ENCODE results near the gene MMP17.

MMP17 gene

DNA sequence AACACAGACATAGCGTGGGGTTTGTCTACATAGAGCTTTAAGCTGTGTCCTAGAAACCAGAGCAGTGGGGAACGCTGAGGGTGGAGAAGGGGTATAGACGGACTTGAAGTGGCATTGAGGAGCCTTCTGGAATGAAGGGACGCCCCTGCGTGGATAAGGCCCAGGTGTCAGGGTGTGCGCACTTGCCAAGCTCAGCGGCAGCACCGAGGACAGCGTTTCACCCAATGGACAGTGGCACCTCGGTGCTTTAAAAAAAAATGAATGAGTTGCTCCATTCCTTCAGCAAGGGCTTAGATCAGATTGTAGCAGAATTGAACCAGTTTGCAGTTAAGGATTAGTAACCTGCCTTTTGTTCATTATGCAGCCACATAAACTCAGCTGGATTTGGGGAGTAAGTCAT is 33.6 kb upstream of the MMP17 start:
- no peak overlapping the region for H3K4me3 ChIP-seq (replicated peaks; ENCODE audit: low read depth, low read length)
- TF ChIP-seq, protein P1, sequence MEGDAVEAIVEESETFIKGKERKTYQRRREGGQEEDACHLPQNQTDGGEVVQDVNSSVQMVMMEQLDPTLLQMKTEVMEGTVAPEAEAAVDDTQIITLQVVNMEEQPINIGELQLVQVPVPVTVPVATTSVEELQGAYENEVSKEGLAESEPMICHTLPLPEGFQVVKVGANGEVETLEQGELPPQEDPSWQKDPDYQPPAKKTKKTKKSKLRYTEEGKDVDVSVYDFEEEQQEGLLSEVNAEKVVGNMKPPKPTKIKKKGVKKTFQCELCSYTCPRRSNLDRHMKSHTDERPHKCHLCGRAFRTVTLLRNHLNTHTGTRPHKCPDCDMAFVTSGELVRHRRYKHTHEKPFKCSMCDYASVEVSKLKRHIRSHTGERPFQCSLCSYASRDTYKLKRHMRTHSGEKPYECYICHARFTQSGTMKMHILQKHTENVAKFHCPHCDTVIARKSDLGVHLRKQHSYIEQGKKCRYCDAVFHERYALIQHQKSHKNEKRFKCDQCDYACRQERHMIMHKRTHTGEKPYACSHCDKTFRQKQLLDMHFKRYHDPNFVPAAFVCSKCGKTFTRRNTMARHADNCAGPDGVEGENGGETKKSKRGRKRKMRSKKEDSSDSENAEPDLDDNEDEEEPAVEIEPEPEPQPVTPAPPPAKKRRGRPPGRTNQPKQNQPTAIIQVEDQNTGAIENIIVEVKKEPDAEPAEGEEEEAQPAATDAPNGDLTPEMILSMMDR (IDR thresholded peaks at IDR 0.05; ENCODE audit: low read depth, low read length, missing control alignments), result no peak
- DNase-seq (ENCODE audit: extremely low read depth, low read depth), result no peak

DNA sequence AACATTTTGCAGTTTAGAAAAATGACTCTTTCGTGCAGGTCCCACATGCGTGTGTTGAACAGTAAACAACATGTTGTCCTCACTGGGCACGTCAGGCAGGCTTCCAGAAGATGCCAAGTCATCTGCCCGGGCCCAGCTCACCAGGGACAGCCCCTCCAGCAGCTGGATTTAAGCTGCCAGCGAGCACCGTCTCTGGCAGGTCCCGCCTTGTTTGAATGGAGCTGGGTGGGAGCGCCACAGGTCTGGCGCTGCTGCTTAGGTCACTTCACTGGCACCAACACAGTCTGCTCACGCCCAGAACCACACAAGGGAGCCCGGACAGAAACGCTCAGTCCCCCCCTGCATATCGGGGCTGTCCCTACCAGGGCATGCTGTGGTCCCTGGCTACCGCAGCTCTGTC is 33.1 kb upstream of the MMP17 start:
- TF ChIP-seq, protein P1 (IDR thresholded peaks at IDR 0.05; ENCODE audit: low read depth, low read length, missing control alignments), result no peak

DNA sequence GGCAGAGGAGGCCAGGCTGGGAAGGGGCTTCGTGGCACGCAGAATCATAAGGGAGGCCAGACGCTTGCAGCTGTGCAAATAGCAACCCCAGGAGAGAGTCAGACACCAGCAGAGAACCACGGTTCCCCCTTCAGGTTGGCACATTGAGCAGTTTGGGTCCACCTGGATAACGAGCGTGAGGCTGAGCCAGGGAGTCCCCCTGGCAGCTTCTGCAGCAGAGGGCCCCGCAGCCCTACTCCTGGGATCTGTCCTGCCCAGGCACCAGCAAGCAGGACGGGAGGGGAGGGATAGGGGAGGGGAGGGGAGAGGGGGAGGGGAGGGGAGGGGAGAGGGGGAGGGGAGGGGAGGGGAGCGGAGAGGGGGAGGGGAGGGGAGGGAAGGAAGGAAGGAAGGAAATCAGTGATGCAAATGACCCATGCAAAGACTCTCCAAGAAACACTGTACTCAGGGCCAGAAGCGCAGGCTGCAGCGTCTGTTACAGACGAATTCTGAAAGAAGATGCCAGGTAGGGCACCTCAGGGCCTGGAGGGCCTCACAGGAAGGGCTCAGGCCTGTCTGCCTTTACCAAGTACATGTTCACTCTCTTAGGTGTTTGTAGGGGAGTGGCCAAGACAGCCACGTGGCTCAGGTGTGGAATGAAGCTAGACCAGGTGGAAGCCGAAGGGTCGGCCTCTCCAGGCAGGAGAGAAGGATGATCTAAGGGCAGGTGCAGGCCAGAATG is 32.3 kb upstream of the MMP17 start:
- DNase-seq (ENCODE audit: extremely low read depth, low read depth), result no peak

More for the DNA sequence above, 33.1 kb upstream of the MMP17 start:
- no peak for DNase-seq (ENCODE audit: extremely low read depth, low read depth)
- H3K4me3 ChIP-seq (replicated peaks; ENCODE audit: low read depth, low read length), result no peak overlapping the region

DNA sequence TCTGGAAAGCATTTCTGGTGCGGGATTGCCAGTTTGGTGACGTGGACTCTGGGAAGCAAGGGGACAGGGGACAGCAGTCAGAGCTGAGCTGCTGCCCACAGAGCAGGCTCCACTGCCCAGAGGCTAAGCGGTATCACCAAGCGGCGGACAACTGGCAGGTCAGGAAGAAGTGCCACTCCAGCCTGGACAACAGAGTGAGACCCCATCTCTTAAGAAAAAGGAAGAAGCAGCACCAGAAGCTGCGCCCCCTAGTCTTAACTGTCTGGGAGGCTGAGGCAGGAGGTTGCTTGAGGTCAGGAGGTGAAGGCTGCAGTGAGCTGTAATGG is 31.8 kb upstream of the MMP17 start:
- no peak overlapping the region for H3K4me3 ChIP-seq (replicated peaks; ENCODE audit: low read depth, low read length)
- TF ChIP-seq, protein P1 (IDR thresholded peaks at IDR 0.05; ENCODE audit: low read depth, low read length, missing control alignments), result no peak
- DNase-seq (ENCODE audit: extremely low read depth, low read depth), result no peak

More for the DNA sequence above, 32.3 kb upstream of the MMP17 start:
- TF ChIP-seq, protein P1 (IDR thresholded peaks at IDR 0.05; ENCODE audit: low read depth, low read length, missing control alignments), result no peak
- no peak overlapping the region for H3K4me3 ChIP-seq (replicated peaks; ENCODE audit: low read depth, low read length)

DNA sequence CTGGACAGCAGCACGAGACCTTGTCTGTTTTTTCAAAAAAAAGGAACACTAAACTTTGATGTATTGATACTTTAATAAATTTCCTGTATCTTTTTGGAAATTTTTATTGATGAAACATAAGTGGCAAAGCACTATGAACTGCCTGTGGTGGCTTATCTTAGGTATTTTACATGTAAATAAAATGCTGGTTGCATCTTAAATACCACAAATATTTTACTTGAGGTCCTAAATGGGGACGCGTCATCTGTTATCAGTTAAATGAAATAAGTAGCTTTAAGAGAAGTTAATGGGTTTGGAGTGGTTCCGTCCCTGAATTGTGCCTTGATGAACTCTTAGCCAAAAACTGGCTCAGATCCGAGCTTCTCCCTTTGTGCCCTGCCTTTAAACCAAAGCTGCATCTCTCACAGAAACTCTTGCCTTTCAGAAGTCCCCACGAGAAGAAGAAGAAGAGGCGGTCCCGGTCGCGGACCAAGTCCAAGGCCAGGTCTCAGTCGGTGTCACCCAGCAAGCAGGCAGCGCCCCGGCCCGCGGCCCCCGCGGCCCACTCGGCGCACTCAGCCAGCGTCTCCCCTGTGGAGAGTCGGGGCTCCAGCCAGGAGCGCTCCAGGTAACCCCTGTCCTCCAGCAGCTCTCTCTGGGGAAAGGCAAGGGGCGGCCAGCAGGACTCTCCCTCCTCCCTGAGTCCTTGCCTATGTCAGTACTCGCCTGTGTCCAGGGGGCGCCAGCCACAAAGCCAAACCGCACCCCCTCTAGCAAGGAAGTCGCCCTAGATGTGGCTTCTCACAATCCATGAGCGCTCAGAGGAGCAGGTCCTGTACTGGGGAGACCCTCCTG is 31.2 kb upstream of the MMP17 start:
- no peak for DNase-seq (ENCODE audit: extremely low read depth, low read depth)
- TF ChIP-seq, protein P1 (IDR thresholded peaks at IDR 0.05; ENCODE audit: low read depth, low read length, missing control alignments), result no peak
- no peak overlapping the region for H3K4me3 ChIP-seq (replicated peaks; ENCODE audit: low read depth, low read length)

DNA sequence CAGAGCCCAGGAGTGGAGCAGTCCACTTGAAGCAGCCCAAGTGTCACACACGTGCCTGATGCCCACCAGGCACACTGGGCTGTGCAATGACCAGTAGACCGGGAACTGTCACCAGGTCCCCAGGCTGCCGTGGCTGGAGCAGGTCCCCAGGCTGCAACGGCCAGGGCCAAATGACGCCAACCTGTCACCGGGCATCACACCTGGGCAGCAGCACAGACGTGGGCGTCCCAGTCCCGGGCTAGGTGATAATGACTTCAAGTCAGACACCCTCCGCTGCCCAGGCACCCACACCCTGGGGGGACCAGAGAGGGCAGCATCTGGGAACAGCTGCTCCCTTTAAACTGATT is 30.6 kb upstream of the MMP17 start:
- TF ChIP-seq, protein P1 (IDR thresholded peaks at IDR 0.05; ENCODE audit: low read depth, low read length, missing control alignments), result no peak
- DNase-seq (ENCODE audit: extremely low read depth, low read depth), result no peak
- H3K4me3 ChIP-seq (replicated peaks; ENCODE audit: low read depth, low read length), result no peak overlapping the region
